Testis (tissue), 2 donors: ENCODE measurements around the gene FDX2.

Experiments used
- POLR2A ChIP-seq: fragments of 450-650 bp; IDR thresholded peaks from one replicate; pipeline ENCODE4 v1.6.1; 2017; ENCODE audit warnings: antibody characterized with exemption, mild to moderate bottlenecking, moderate library complexity
- TF ChIP-seq, protein P1 (sequence below), 3 experiments: fragments of 450-650 bp in 2 of 3; fragments of 200-600 bp in 1 of 3; sonication (generic) in 1 of 3; IDR thresholded peaks; one replicate each; pipeline ENCODE4 v1.5.1; 2016 to 2019; ENCODE audit warnings: antibody characterized with exemption in 3 of 3, mild to moderate bottlenecking in 2 of 3, moderate library complexity in 1 of 3

DNA sequence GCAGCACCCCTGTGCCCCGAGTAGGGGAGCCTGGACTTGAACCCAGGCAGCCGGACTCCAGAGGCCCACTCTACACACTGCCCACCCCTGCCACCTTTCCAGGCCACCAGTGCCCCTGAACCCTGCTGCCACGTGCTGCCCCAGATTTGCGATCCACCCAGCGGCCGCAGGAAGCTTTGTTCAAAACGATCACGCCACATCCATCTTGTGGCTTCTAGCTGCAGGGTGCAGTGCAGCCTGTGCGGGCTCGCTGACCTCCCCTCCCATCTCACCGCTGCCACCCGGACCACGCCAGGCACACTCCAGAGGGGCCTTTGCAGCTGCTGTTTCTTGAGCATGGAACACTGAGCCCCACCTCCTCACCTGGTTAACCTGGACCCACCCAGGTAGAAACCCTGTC is 13.7 kb upstream of the FDX2 start:
- TF ChIP-seq, protein P1, sequence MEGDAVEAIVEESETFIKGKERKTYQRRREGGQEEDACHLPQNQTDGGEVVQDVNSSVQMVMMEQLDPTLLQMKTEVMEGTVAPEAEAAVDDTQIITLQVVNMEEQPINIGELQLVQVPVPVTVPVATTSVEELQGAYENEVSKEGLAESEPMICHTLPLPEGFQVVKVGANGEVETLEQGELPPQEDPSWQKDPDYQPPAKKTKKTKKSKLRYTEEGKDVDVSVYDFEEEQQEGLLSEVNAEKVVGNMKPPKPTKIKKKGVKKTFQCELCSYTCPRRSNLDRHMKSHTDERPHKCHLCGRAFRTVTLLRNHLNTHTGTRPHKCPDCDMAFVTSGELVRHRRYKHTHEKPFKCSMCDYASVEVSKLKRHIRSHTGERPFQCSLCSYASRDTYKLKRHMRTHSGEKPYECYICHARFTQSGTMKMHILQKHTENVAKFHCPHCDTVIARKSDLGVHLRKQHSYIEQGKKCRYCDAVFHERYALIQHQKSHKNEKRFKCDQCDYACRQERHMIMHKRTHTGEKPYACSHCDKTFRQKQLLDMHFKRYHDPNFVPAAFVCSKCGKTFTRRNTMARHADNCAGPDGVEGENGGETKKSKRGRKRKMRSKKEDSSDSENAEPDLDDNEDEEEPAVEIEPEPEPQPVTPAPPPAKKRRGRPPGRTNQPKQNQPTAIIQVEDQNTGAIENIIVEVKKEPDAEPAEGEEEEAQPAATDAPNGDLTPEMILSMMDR (IDR thresholded peaks at IDR 0.05) = no peak
- TF ChIP-seq POLR2A = no peak
